ENCODE measurements around the gene NUP214.
"Not testable (repeated sequence)": the region's sequence is repeated elsewhere in the genome, so short reads cannot be mapped to it uniquely, and the experiment has no call there.

Gene NUP214

GRCh38 chr9:131167146-131167692 is 41.8 kb downstream of the NUP214 start:
- peak; percentile 73 for DNase-seq

GRCh38 chr9:131167936-131168335 is 42.5 kb downstream of the NUP214 start:
- no peak for DNase-seq

- DNase-seq = no peak
Measured at GRCh38 chr9:131169563-131170240, 44.3 kb downstream of the NUP214 start.

- DNase-seq = no peak
Measured at GRCh38 chr9:131173995-131174394, 48.6 kb downstream of the NUP214 start.

- DNase-seq = no peak
Measured at GRCh38 chr9:131174681-131175239, 49.4 kb downstream of the NUP214 start.

GRCh38 chr9:131177898-131178297 is 52.5 kb downstream of the NUP214 start:
- DNase-seq = no peak

GRCh38 chr9:131178382-131178781 is 53.0 kb downstream of the NUP214 start:
- DNase-seq = peak; percentile 24

- DNase-seq = no peak
Measured at GRCh38 chr9:131178926-131179325, 53.5 kb downstream of the NUP214 start.

- no peak for DNase-seq
Measured at GRCh38 chr9:131179561-131180219, 54.3 kb downstream of the NUP214 start.

GRCh38 chr9:131180454-131180853 is 55.1 kb downstream of the NUP214 start:
- DNase-seq = no peak

GRCh38 chr9:131181091-131181681 is 55.8 kb downstream of the NUP214 start:
- DNase-seq = no peak

GRCh38 chr9:131185924-131186323 is 60.5 kb downstream of the NUP214 start:
- no peak for DNase-seq

GRCh38 chr9:131186622-131187021 is 61.2 kb downstream of the NUP214 start:
- DNase-seq = no peak

- no peak for DNase-seq
Measured at GRCh38 chr9:131187957-131188356, 62.6 kb downstream of the NUP214 start.

- no peak for DNase-seq
Measured at GRCh38 chr9:131188976-131189375, 63.6 kb downstream of the NUP214 start.

GRCh38 chr9:131190191-131190590 is 64.8 kb downstream of the NUP214 start:
- no peak for DNase-seq

- DNase-seq = not testable (repeated sequence)
Measured at GRCh38 chr9:131191032-131191431, 65.6 kb downstream of the NUP214 start.

- no peak for DNase-seq
Measured at GRCh38 chr9:131191857-131192256, 66.5 kb downstream of the NUP214 start.

GRCh38 chr9:131193051-131193450 is 67.7 kb downstream of the NUP214 start:
- no peak for DNase-seq

GRCh38 chr9:131194762-131195161 is 69.4 kb downstream of the NUP214 start:
- no peak for DNase-seq

GRCh38 chr9:131197160-131197911 is 72.0 kb downstream of the NUP214 start:
- no peak for DNase-seq

- DNase-seq = no peak
Measured at GRCh38 chr9:131198041-131198715, 72.8 kb downstream of the NUP214 start.
